Tibial artery (tissue), 4 donors: ENCODE results near the gene WDR75.

Source experiments
- DNase-seq, 2 donors: peaks; one replicate each; pipeline ENCODE4 v3.0.0-alpha.2; 2019
- H3K27ac ChIP-seq, 2 donors: fragments of 200-600 bp; sonication (generic) in 1 of 2; 1 replicate in 1 of 2; 2 replicates in 1 of 2; pipeline ENCODE4 v1.5.1; 2018 to 2019; ENCODE audit warnings: mild to moderate bottlenecking in 1 of 2
- H3K27me3 ChIP-seq, 2 donors: fragments of 200-600 bp; sonication (generic) in 1 of 2; one replicate each; pipeline versions ENCODE4 v1.5.1 to v1.6.0; 2016 to 2019
- H3K36me3 ChIP-seq, 3 donors: fragments of 200-600 bp; sonication (generic) in 2 of 3; one replicate each; pipeline ENCODE4 v1.5.1; 2016 to 2019; ENCODE audit warnings: mild to moderate bottlenecking in 2 of 3
- H3K4me1 ChIP-seq, 4 donors: fragments of 200-600 bp; sonication (generic) in 2 of 4; 1 replicate in 3 of 4; 2 replicates in 1 of 4; pipeline ENCODE4 v1.5.1; 2016 to 2019
- H3K4me3 ChIP-seq, 2 donors: fragments of 200-600 bp; sonication (generic) in 1 of 2; 1 replicate in 1 of 2; 2 replicates in 1 of 2; pipeline ENCODE4 v1.5.1; 2018 to 2019; ENCODE audit warnings: mild to moderate bottlenecking in 2 of 2
- H3K9me3 ChIP-seq, 3 donors: fragments of 200-600 bp; sonication (generic) in 1 of 3; one replicate each; pipeline ENCODE4 v1.5.1; 2016 to 2019
- intact Hi-C: fragments of 100-400 bp; cut with DNase I; formaldehyde crosslinking; loops from one replicate; pipeline ENCODE4 v1.15.0; 2023; ENCODE audit warnings: low total_unique reads
- TF ChIP-seq, protein P1 (sequence below), 2 experiments: fragments of 200-600 bp in 1 of 2; fragments of 450-650 bp in 1 of 2; IDR thresholded peaks; one replicate each; pipeline ENCODE4 v1.5.1; 2017 to 2019; ENCODE audit warnings: antibody characterized with exemption in 2 of 2, mild to moderate bottlenecking in 1 of 2, moderate library complexity in 1 of 2

Gene WDR75

DNA sequence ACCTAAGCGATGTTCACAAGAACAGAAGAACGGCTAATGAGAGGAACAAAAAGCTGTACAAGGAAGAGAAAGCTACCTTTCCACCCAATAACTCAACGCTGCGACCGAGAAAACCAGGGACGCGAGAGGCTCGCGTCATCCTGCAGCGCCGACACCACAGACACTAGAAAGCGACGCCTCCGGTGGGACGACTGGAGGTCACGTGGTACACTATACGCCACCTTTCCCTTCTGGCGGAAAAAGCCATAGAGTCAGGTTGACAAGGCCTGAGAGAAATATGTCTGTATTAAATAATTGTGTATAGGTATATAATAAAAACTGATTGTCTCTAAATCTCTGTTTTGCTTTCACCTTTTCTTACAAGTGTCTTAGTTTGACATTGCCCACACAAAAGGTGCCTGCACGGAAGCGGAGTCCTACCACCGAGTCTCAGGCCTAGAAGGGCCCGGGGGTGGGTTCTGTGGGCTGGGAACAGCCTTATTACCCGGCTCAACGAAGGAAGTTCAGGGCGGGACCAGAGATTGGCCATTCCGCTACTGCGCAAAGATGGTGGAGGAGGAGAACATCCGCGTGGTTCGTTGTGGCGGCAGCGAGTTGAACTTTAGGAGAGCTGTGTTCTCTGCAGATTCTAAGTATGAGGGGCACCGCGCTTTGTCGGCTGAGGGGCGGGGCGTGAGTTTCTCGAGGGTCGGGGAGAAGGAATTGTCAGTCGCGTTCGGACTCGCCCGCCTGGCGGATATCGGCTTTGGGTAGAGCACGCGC is at the start of gene WDR75:
Gene WDR75, plus strand, starts transcription at position 528 of the 762 bp plus-strand sequence. Its CDS starts 19 bp downstream, at position 547.
- H3K27me3 ChIP-seq, result no peaks in the 10 kb centered on the region
- peak within 1 kb of the TSS; percentile 83 to 98 for H3K4me3 ChIP-seq
- no peaks in the 10 kb centered on the region for H3K36me3 ChIP-seq
- peaks cover 0 to 37% (median 15%) of the 10 kb centered on the region in 4 donors for H3K4me1 ChIP-seq
- DNase-seq, result peak; percentile 95 to 96
- no peaks in the 10 kb centered on the region for H3K9me3 ChIP-seq
- intact Hi-C loops, result no loop called here
- H3K27ac ChIP-seq, result peak within 1 kb of the TSS; percentile 90 to 95
- TF ChIP-seq, protein P1, sequence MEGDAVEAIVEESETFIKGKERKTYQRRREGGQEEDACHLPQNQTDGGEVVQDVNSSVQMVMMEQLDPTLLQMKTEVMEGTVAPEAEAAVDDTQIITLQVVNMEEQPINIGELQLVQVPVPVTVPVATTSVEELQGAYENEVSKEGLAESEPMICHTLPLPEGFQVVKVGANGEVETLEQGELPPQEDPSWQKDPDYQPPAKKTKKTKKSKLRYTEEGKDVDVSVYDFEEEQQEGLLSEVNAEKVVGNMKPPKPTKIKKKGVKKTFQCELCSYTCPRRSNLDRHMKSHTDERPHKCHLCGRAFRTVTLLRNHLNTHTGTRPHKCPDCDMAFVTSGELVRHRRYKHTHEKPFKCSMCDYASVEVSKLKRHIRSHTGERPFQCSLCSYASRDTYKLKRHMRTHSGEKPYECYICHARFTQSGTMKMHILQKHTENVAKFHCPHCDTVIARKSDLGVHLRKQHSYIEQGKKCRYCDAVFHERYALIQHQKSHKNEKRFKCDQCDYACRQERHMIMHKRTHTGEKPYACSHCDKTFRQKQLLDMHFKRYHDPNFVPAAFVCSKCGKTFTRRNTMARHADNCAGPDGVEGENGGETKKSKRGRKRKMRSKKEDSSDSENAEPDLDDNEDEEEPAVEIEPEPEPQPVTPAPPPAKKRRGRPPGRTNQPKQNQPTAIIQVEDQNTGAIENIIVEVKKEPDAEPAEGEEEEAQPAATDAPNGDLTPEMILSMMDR (IDR thresholded peaks at IDR 0.05), result no peak

DNA sequence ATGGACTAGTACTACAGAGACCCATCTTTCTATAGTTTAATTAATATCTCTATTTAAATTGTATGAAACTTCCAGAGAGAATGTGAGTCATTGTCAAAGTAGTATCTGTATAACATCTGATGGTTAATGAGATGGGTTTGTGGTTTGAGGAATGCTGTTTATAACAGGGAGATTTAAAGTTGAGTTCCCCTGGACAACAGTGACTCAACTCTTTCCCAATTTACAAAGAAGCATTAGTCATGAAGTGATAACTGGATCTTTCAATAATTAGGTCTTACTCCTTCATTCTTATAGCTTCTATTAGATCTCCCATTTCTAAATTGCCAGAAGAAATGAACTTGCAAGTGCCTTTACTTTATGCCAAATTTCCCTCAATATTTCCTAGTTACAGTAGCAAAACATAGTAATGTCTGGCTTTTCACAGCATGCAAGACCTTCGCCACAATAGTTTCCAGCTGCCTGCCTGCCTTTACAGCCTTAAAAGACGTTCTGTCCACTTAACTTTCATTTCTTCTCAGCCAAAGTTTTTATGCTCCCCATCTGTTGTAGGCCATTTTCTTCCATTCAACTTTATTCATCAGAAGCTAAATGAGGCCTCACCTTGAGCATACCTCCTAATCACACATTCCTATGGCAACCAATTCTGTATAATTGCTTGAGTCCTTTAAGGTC is 47.7 kb upstream of the WDR75 start:
- Histone ChIP-seq H3K27me3 (no peaks in the 10 kb centered on the region), H3K4me1 (peaks cover 0 to 5% (median 2%) of the 10 kb centered on the region in 4 donors), H3K36me3 (no peaks in the 10 kb centered on the region), H3K9me3 (peaks cover 0 to 7% (median 0%) of the 10 kb centered on the region in 3 donors), H3K27ac (peak overlapping the region; percentile 44 to 47), H3K4me3 (no peak overlapping the region)
- intact Hi-C loops, result no loop called here
- TF ChIP-seq, protein P1 (IDR thresholded peaks at IDR 0.05), result no peak
- DNase-seq, result no peak

DNA sequence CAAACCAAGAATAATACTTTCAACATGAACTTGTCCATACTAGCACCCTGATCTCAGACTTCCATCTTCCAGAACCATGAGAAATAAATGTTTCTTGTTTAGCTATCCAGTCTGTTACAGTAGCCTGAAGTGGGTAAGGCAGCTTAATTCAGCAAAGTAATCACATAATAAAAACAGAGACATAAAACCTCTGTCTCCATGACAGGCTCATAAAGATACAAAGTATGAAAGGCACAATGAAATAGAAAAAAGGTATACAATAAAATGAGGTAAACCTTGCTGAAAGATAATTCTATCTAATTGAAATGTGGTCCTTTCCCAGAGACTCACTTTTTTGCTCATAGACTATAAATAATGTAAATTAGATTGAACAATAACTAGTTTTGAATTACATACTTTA is 46.7 kb upstream of the WDR75 start:
- Histone ChIP-seq H3K4me3 (no peak overlapping the region), H3K36me3 (no peaks in the 10 kb centered on the region), H3K4me1 (peaks cover 0 to 5% (median 2%) of the 10 kb centered on the region in 4 donors), H3K27me3 (no peaks in the 10 kb centered on the region), H3K27ac (peak overlapping the region in 1 of 2 donors; percentile 47), H3K9me3 (peaks cover 0 to 7% (median 0%) of the 10 kb centered on the region in 3 donors)
- intact Hi-C loops, result no loop called here
- DNase-seq, result no peak
- TF ChIP-seq, protein P1 (IDR thresholded peaks at IDR 0.05), result no peak

DNA sequence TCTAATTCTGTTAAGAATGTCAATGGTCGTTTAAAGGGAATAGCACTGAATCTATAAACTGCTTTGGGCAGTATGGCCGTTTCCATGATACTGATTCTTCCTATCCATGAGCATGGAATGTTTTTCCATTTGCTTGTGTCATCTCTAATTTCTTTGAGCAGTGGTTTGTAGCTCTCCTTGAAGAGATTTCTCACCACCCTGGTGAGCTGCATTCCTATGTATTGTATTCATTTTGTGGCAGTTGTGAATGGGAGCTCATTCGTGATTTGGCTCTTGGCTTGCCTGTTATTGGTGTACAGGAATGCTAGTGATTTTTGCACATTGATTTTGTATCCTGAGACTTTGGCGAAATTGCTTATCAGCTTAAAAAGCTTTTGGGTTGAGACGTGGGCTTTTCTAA is 38.3 kb upstream of the WDR75 start:
- H3K27me3 ChIP-seq, result no peaks in the 10 kb centered on the region
- H3K4me1 ChIP-seq, result peaks cover 0 to 15% (median 5%) of the 10 kb centered on the region in 4 donors
- intact Hi-C loops, result no loop called here
- H3K4me3 ChIP-seq, result no peak overlapping the region
- no peak for DNase-seq
- H3K36me3 ChIP-seq, result no peaks in the 10 kb centered on the region
- H3K27ac ChIP-seq, result no peak overlapping the region
- peaks cover 0 to 3% (median 0%) of the 10 kb centered on the region in 3 donors for H3K9me3 ChIP-seq
- TF ChIP-seq, protein P1 (IDR thresholded peaks at IDR 0.05), result no peak

DNA sequence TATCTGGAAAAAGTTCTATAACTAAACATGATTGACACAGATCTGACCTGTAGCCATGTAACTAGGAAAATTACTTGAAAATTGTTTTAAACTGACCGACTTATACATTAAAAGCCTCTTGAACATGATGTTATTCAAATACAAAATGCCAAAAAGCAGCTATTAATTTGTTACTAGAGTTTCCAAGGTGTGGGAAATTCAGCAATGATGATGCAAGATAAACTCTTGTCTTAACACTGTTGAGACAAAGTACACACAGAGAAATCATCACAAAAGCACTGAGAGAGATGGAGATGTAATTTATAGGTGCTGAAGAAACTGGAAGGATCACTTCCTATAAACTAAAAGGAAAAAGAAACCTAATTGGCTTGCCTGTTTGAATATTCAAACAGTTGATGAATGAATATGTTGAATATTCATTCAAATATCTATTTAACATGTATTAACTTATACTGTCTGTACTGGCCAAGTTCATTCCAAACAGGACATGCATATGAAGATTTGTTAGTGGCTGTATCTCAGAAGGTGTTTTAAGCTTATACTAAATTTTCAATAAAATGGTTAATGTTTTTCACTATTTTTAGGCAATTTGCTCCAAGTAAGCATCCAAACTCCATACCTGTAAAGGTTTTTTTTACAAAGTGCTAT is 34.6 kb upstream of the WDR75 start:
- H3K36me3 ChIP-seq, result no peaks in the 10 kb centered on the region
- DNase-seq, result no peak
- H3K27ac ChIP-seq, result peak overlapping the region; percentile 37 to 43
- H3K27me3 ChIP-seq, result no peaks in the 10 kb centered on the region
- TF ChIP-seq, protein P1 (IDR thresholded peaks at IDR 0.05), result no peak
- H3K9me3 ChIP-seq, result no peaks in the 10 kb centered on the region
- H3K4me1 ChIP-seq, result peaks cover 0 to 33% (median 10%) of the 10 kb centered on the region in 4 donors
- intact Hi-C loops, result no loop called here
- no peak overlapping the region for H3K4me3 ChIP-seq
